Transverse colon (tissue), 4 donors: ENCODE measurements around the gene ZKSCAN8. TPM values are rescaled to one million over a fixed set of nuclear protein-coding genes. Genes with fewer than 3 reads are reported as not detected.

Source experiments
- DNase-seq: peaks from one replicate; pipeline ENCODE4 v3.0.0-alpha.2; 2019
- H3K27ac ChIP-seq, 4 donors: fragments of 200-600 bp; sonication (generic); 2 replicates each; pipeline ENCODE4 v1.5.1; 2016 to 2018; ENCODE audit warnings: inconsistent platforms in 4 of 4
- H3K27me3 ChIP-seq: fragments of 200-600 bp; sonication (generic); 2 replicates; pipeline ENCODE4 v1.5.1; 2017; ENCODE audit warnings: inconsistent platforms
- H3K36me3 ChIP-seq, 4 donors: fragments of 200-600 bp; sonication (generic); 2 replicates each; pipeline ENCODE4 v1.5.1; 2017 to 2019; ENCODE audit warnings: inconsistent platforms in 4 of 4
- H3K4me1 ChIP-seq, 4 donors: fragments of 200-600 bp; sonication (generic); 2 replicates each; pipeline ENCODE4 v1.5.1; 2017 to 2020; ENCODE audit warnings: inconsistent platforms in 4 of 4
- H3K4me3 ChIP-seq, 4 donors: fragments of 200-600 bp; sonication (generic); 1 replicate in 1 of 4; 2 replicates in 3 of 4; pipeline versions ENCODE4 v1.5.1 to v1.6.1; 2017 to 2019; ENCODE audit warnings: inconsistent platforms in 4 of 4
- H3K9me3 ChIP-seq, 2 donors: fragments of 200-600 bp; sonication (generic); 2 replicates each; pipeline ENCODE4 v1.5.1; 2017 to 2019; ENCODE audit warnings: inconsistent platforms in 2 of 2
- CTCF ChIP-seq, 5 experiments: fragments of 200-600 bp in 3 of 5; fragments of 450-650 bp in 2 of 5; sonication (generic) in 3 of 5; IDR thresholded peaks; 1 replicate in 2 of 5; 2 replicates in 3 of 5; pipeline ENCODE4 v1.5.1; 2016 to 2017; ENCODE audit warnings: antibody characterized with exemption in 5 of 5, inconsistent platforms in 3 of 5, mild to moderate bottlenecking in 2 of 5, moderate library complexity in 1 of 5
- EP300 ChIP-seq: sonication (generic); formaldehyde crosslinking; IDR thresholded peaks from one replicate; pipeline ENCODE4 v1.6.1; 2017; ENCODE audit warnings: antibody characterized with exemption, low read depth
- POLR2A ChIP-seq: fragments of 450-650 bp; IDR thresholded peaks from one replicate; pipeline ENCODE4 v1.6.1; 2016; ENCODE audit warnings: antibody characterized with exemption, mild to moderate bottlenecking, moderate library complexity
- POLR2AphosphoS5 ChIP-seq, 3 donors: sonication (generic); formaldehyde crosslinking; IDR thresholded peaks; one replicate each; pipeline ENCODE4 v1.6.1; 2016; ENCODE audit warnings: antibody characterized with exemption in 3 of 3
- WGBS, 2 donors: methylation state at CpG; one replicate each; pipeline ENCODE4 v1.1.5; 2018; ENCODE audit warnings: low coverage in 1 of 2; 5-methylcytosine and 5-hydroxymethylcytosine counted together
- in situ Hi-C, 4 donors: fragments of 200-750 bp; cut with MboI; loops; one replicate each; pipeline versions ENCODE4 v1.15.0 to v1.15.1; 2017; ENCODE audit warnings: low sequenced_read_pairs in 3 of 4, low pct_ligation_motif_present in 1 of 4, low pct_unique_long_range_greater_than_20kb in 1 of 4
- intact Hi-C: fragments of 100-400 bp; cut with DNase I; formaldehyde crosslinking; loops from one replicate; pipeline ENCODE4 v1.15.1; 2023; ENCODE audit warnings: low total_unique reads
- total RNA-seq, 4 donors: library from RNA; depleted of rRNA; stranded (reverse); fragments of >200 nt; gene quantifications; one replicate each; pipeline ENCODE4 v1.1.0, GENCODE V29; 2016

ZKSCAN8 gene
- total RNA-seq, 4 donors from 2014 or later: 12.3 to 37.0 (median 15.5) TPM

DNA sequence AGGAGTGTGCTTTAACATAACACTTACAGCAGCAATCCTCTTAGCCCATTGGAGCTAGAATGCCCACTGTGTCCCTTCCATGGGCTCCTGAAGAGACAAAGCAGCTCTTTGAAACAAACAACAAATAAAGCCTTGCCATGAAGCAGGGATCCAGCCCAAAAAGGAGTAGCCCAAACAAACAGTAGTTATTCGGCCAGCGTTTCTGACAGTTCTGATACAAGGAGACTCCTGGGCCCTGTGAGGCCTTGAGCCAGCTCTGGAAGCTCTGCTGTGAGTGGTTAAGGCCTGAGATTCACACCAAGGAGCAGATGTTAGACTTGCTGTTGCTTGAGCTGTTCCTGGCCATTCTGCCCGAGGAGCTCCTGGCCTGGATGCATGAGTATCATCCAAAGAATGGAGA lies 34.2 kb upstream of the ZKSCAN8 start:
- no peaks in the 10 kb centered on the region for H3K36me3 ChIP-seq
- WGBS, 2 donors: 80 to 88% methylated on average over 1 to 3 of the region's 3 CpGs
- no peak overlapping the region for H3K4me3 ChIP-seq
- in situ Hi-C loops: no loop called here
- H3K4me1 ChIP-seq: peaks cover 0 to 5% (median 2%) of the 10 kb centered on the region in 4 donors
- no peaks in the 10 kb centered on the region for H3K9me3 ChIP-seq
- no peak overlapping the region for H3K27ac ChIP-seq
- DNase-seq: no peak
- TF ChIP-seq POLR2AphosphoS5 (IDR thresholded peaks at IDR 0.05): no peak
- no peak for TF ChIP-seq CTCF (IDR thresholded peaks at IDR 0.05)
- TF ChIP-seq EP300: no peak
- TF ChIP-seq POLR2A: no peak
- intact Hi-C loops: no loop called here
- H3K27me3 ChIP-seq: no peaks in the 10 kb centered on the region

DNA sequence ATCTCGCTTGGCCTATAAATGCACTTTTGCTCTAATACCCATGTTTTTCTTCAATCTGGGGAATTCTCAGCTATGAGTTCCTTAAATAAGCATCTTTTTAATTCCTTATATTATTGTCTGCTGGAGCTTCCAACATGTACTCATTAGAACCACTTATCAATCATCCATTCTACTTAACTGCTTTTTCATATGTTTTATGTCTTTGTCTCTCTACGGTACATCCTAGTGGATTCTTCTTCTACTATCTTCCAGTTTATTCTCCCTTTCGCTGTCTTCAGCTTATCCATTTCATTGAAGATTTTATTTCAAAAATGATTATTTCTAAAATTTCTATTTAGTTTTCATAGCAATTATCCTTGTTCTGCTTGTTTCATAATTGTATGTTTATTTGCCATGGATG lies 29.7 kb upstream of the ZKSCAN8 start:
- Histone ChIP-seq H3K36me3 (peaks cover 0 to 8% (median 0%) of the 10 kb centered on the region in 4 donors), H3K4me1 (no peaks in the 10 kb centered on the region), H3K4me3 (no peak overlapping the region), H3K27me3 (no peaks in the 10 kb centered on the region), H3K27ac (no peak overlapping the region), H3K9me3 (no peaks in the 10 kb centered on the region)
- intact Hi-C loops: no loop called here
- TF ChIP-seq EP300: no peak
- no peak for TF ChIP-seq POLR2A
- TF ChIP-seq CTCF (IDR thresholded peaks at IDR 0.05): no peak
- no peak for TF ChIP-seq POLR2AphosphoS5 (IDR thresholded peaks at IDR 0.05)
- in situ Hi-C loops: no loop called here
- WGBS, 2 donors: 94 to 97% methylated on average over 3 of the region's 3 CpGs
- DNase-seq: no peak

- WGBS, 2 donors: 79 to 88% methylated on average over 2 of the region's 2 CpGs
- H3K4me3 ChIP-seq: no peak overlapping the region
- no peak overlapping the region for H3K27ac ChIP-seq
- H3K9me3 ChIP-seq: no peaks in the 10 kb centered on the region
- no peak for TF ChIP-seq CTCF (IDR thresholded peaks at IDR 0.05)
- TF ChIP-seq POLR2A: no peak
- no peak for TF ChIP-seq EP300
- no peak for TF ChIP-seq POLR2AphosphoS5 (IDR thresholded peaks at IDR 0.05)
- no peaks in the 10 kb centered on the region for H3K27me3 ChIP-seq
- intact Hi-C loops (no loop called here), in situ Hi-C loops (no loop called here)
- no peaks in the 10 kb centered on the region for H3K4me1 ChIP-seq
- no peak for DNase-seq
- H3K36me3 ChIP-seq: peaks cover 0 to 16% (median 3%) of the 10 kb centered on the region in 4 donors
These were observed 25.9 kb upstream of the ZKSCAN8 start for GRCh38 chr6:28115799-28116198.

DNA sequence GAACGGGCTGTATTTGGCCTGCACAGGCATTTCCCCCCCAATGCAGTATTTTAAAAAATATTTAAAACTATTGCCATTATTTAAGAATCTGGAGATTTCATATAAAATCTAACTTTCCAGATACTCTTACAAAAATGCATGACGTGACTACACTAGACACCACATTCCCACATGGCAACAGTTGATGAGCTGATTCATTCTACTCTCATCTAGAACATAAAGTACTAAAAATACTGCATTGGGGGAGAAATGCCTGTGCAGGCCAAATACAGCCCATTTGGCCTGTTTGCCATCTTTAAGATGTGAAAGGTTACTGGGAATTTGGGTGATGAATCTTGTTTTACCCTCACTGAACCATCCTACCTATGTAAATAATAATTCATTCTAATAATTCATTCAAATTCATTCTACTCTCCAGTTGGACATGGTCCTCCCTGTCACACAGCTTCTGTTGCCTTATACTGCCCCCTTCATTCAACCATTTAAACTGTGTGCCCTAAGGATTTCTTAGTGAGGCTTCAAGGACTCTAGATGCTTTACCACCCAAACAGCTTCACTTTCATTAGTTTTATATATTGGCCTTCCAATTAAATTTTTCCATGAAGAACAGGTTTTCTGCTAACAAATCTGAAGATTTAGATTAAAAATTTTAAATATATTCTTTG lies 24.2 kb upstream of the ZKSCAN8 start:
- H3K4me1 ChIP-seq: no peaks in the 10 kb centered on the region
- DNase-seq: no peak
- H3K27me3 ChIP-seq: no peaks in the 10 kb centered on the region
- in situ Hi-C loops (no loop called here), intact Hi-C loops (no loop called here)
- no peak overlapping the region for H3K27ac ChIP-seq
- H3K4me3 ChIP-seq: no peak overlapping the region
- H3K36me3 ChIP-seq: peaks cover 0 to 16% (median 3%) of the 10 kb centered on the region in 4 donors
- WGBS, 2 donors: 90 to 95% methylated on average over 2 of the region's 2 CpGs
- no peak for TF ChIP-seq POLR2AphosphoS5 (IDR thresholded peaks at IDR 0.05)
- no peak for TF ChIP-seq POLR2A
- TF ChIP-seq EP300: no peak
- no peak for TF ChIP-seq CTCF (IDR thresholded peaks at IDR 0.05)
- no peaks in the 10 kb centered on the region for H3K9me3 ChIP-seq
